H1 (cell line): ENCODE results near the gene PCCA. TPM values are rescaled to one million over a fixed set of nuclear protein-coding genes. Genes with fewer than 3 reads are reported as not detected.

Source experiments
- CTCF ChIA-PET: fragments of 300-600 bp; sonication (Branson Sonifier 250); formaldehyde crosslinking; loops from one replicate; lab custom pipeline; 2021; ENCODE audit not compliant: partially characterized antibody; lab: Charles Lee
- POLR2A ChIA-PET: fragments of 300-600 bp; sonication (Branson Sonifier 250); formaldehyde crosslinking; loops from one replicate; lab custom pipeline; 2021; ENCODE audit warnings: inconsistent platforms; ENCODE audit not compliant: partially characterized antibody; lab: Charles Lee
- DNase-seq, 2 experiments: peaks; one replicate each; pipeline versions ENCODE4 v3.0.0 to v3.0.0-alpha.2; 2010 to 2022; ENCODE audit warnings: low spot score in 2 of 2, low read depth in 1 of 2, mixed read lengths in 1 of 2
- FAIRE-seq: peaks from 2 replicates; lab custom pipeline; 2011; peaks lifted over from hg19 to GRCh38; lab: Jason Lieb, UNC
- H2AFZ ChIP-seq: 2 replicates; pipeline ENCODE4 v1.8.1; 2012; ENCODE audit warnings: low read length, inconsistent platforms
- H2AK5ac ChIP-seq: 2 replicates; pipeline ENCODE4 v1.6.1; 2013; ENCODE audit warnings: low read depth, low read length
- H2BK120ac ChIP-seq: replicated peaks from 2 replicates; pipeline ENCODE3; 2013; ENCODE audit warnings: low read depth, low read length, inconsistent platforms
- H2BK12ac ChIP-seq: 2 replicates; pipeline ENCODE4 v1.6.1; 2013; ENCODE audit warnings: low read depth, low read length
- H2BK15ac ChIP-seq: 2 replicates; pipeline ENCODE4 v1.6.1; 2013; ENCODE audit warnings: low read length
- H2BK20ac ChIP-seq: 2 replicates; pipeline ENCODE4 v1.6.1; 2013; ENCODE audit warnings: low read length
- H2BK5ac ChIP-seq: 2 replicates; pipeline ENCODE4 v1.6.1; 2013; ENCODE audit warnings: low read depth, low read length
- H3K14ac ChIP-seq: 2 replicates; pipeline ENCODE4 v1.6.1; 2013; ENCODE audit warnings: inconsistent platforms; ENCODE audit not compliant: insufficient read length
- H3K18ac ChIP-seq: 2 replicates; pipeline ENCODE4 v1.6.1; 2013; ENCODE audit warnings: low read length; ENCODE audit errors: extremely low read depth
- H3K23ac ChIP-seq: 2 replicates; pipeline ENCODE4 v1.6.1; 2013; ENCODE audit warnings: inconsistent platforms; ENCODE audit not compliant: insufficient read length
- H3K23me2 ChIP-seq: 2 replicates; pipeline ENCODE4 v1.6.1; 2013; ENCODE audit warnings: low read depth, low read length
- H3K27ac ChIP-seq: 2 replicates; pipeline ENCODE4 v1.6.1; 2011; ENCODE audit warnings: low read depth, low read length, inconsistent platforms
- H3K27me3 ChIP-seq, 4 experiments: replicated peaks in 1 of 4; 1 replicate in 1 of 4; 2 replicates in 3 of 4; pipeline versions ENCODE4 v1.6.1 to v1.8.1; 2011 to 2013; ENCODE audit warnings: low read length in 3 of 4, mild to moderate bottlenecking in 3 of 4, inconsistent platforms in 2 of 4, mixed read lengths in 2 of 4, moderate library complexity in 1 of 4; ENCODE audit not compliant: control insufficient read depth in 3 of 4, insufficient read depth in 3 of 4; ENCODE audit errors: extremely low read depth in 1 of 4
- H3K36me3 ChIP-seq, 4 experiments: 2 replicates each; pipeline versions ENCODE4 v1.6.1 to v1.8.1; 2011 to 2013; ENCODE audit warnings: mild to moderate bottlenecking in 4 of 4, low read length in 3 of 4, moderate library complexity in 2 of 4, control low read depth in 1 of 4, inconsistent platforms in 1 of 4; ENCODE audit not compliant: insufficient read depth in 4 of 4, control insufficient read depth in 2 of 4
- H3K4ac ChIP-seq: replicated peaks from 2 replicates; pipeline ENCODE3; 2013; ENCODE audit warnings: low read length, low read depth, mixed read lengths, inconsistent platforms; ENCODE audit not compliant: insufficient read length
- H3K4me1 ChIP-seq, 4 experiments: replicated peaks in 1 of 4; 1 replicate in 1 of 4; 2 replicates in 3 of 4; pipeline versions ENCODE4 v1.6.1 to v1.8.1; 2011 to 2013; ENCODE audit warnings: low read length in 3 of 4, inconsistent platforms in 2 of 4, mixed read lengths in 1 of 4; ENCODE audit not compliant: insufficient read depth in 4 of 4, control insufficient read depth in 3 of 4
- H3K4me2 ChIP-seq, 2 experiments: 2 replicates each; pipeline versions ENCODE4 v1.6.1 to v1.8.1; 2011 to 2013; ENCODE audit warnings: low read depth in 2 of 2, low read length in 2 of 2, control low read depth in 1 of 2, inconsistent platforms in 1 of 2, mild to moderate bottlenecking in 1 of 2; ENCODE audit not compliant: insufficient read depth in 1 of 2
- H3K4me3 ChIP-seq, 4 experiments: fragments of 200-600, 300-600 bp in 1 of 4; sonication (generic), shearing (Covaris generic), sonication (Bioruptor Twin) in 1 of 4; 2 replicates each; pipeline versions ENCODE4 v1.5.1 to v1.8.1; 2011 to 2016; ENCODE audit warnings: low read length in 4 of 4, low read depth in 3 of 4, control low read depth in 2 of 4, inconsistent platforms in 2 of 4, mild to moderate bottlenecking in 2 of 4, mixed read lengths in 1 of 4, moderate library complexity in 1 of 4; ENCODE audit not compliant: insufficient read depth in 2 of 4; ENCODE audit errors: extremely low read depth in 1 of 4
- H3K56ac ChIP-seq: replicated peaks from 2 replicates; pipeline ENCODE3; 2013; ENCODE audit warnings: low read depth, mild to moderate bottlenecking, mixed read lengths, low read length, inconsistent platforms; ENCODE audit not compliant: insufficient read length
- H3K79me1 ChIP-seq: 2 replicates; pipeline ENCODE4 v1.6.1; 2013; ENCODE audit warnings: low read depth, low read length, control low read depth
- H3K79me2 ChIP-seq, 2 experiments: 2 replicates each; pipeline versions ENCODE4 v1.6.1 to v1.8.1; 2012 to 2013; ENCODE audit warnings: low read length in 2 of 2, mild to moderate bottlenecking in 2 of 2, inconsistent platforms in 1 of 2; ENCODE audit not compliant: insufficient read depth in 2 of 2, control insufficient read depth in 1 of 2
- H3K9ac ChIP-seq, 4 experiments: replicated peaks in 1 of 4; 1 replicate in 1 of 4; 2 replicates in 3 of 4; pipeline versions ENCODE4 v1.6.1 to v1.8.1; 2011 to 2013; ENCODE audit warnings: low read depth in 3 of 4, low read length in 3 of 4, control low read depth in 2 of 4, mild to moderate bottlenecking in 2 of 4, moderate library complexity in 2 of 4, inconsistent platforms in 1 of 4; ENCODE audit errors: extremely low read depth in 1 of 4
- H3K9me3 ChIP-seq, 2 experiments: 2 replicates each; pipeline versions ENCODE4 v1.6.1 to v1.8.1; 2012 to 2013; ENCODE audit warnings: mild to moderate bottlenecking in 2 of 2, moderate library complexity in 2 of 2, control low read depth in 1 of 2, inconsistent platforms in 1 of 2, low read depth in 1 of 2, low read length in 1 of 2, mixed read lengths in 1 of 2; ENCODE audit not compliant: insufficient read depth in 2 of 2
- H4K20me1 ChIP-seq, 2 experiments: replicated peaks in 1 of 2; 2 replicates each; pipeline versions ENCODE3 to v1.8.1; 2011 to 2013; ENCODE audit warnings: inconsistent platforms in 2 of 2, low read length in 2 of 2, mild to moderate bottlenecking in 1 of 2; ENCODE audit not compliant: insufficient read depth in 2 of 2, control insufficient read depth in 1 of 2
- H4K5ac ChIP-seq: 2 replicates; pipeline ENCODE4 v1.6.1; 2013; ENCODE audit warnings: low read length, low read depth, mixed read lengths, inconsistent platforms; ENCODE audit not compliant: insufficient read length
- H4K8ac ChIP-seq: 2 replicates; pipeline ENCODE4 v1.8.0; 2013; ENCODE audit warnings: mild to moderate bottlenecking, moderate library complexity, low read length, inconsistent platforms; ENCODE audit not compliant: insufficient read depth; ENCODE audit errors: extremely low read depth
- H4K91ac ChIP-seq: replicated peaks from 2 replicates; pipeline ENCODE3; 2013; ENCODE audit warnings: low read length, mixed read lengths, inconsistent platforms; ENCODE audit not compliant: insufficient read length
- FOSL1 ChIP-seq: IDR thresholded peaks from 2 replicates; pipeline ENCODE4 v1.6.1; 2011; ENCODE audit warnings: mild to moderate bottlenecking, low read depth, low read length, moderate library complexity; ENCODE audit not compliant: insufficient read depth
- GTF2F1 ChIP-seq: IDR thresholded peaks from 2 replicates; pipeline ENCODE4 v1.6.1; 2012; ENCODE audit warnings: low read depth, low read length, improper control_type of control experiment, borderline replicate concordance
- KDM4A ChIP-seq: IDR thresholded peaks from one replicate; pipeline ENCODE4 v1.7.1; 2012; ENCODE audit warnings: low read depth, mild to moderate bottlenecking, moderate library complexity, low read length, inconsistent platforms; ENCODE audit not compliant: severe bottlenecking
- NANOG ChIP-seq: IDR thresholded peaks from 2 replicates; pipeline ENCODE4 v1.6.1; 2011; ENCODE audit warnings: low read length, low read depth, mild to moderate bottlenecking, inconsistent platforms; ENCODE audit not compliant: insufficient read depth, poor library complexity, severe bottlenecking
- RFX5 ChIP-seq: IDR thresholded peaks from 2 replicates; pipeline ENCODE4 v1.6.1; 2011; ENCODE audit warnings: low read depth, low read length, improper control_type of control experiment, borderline replicate concordance
- WGBS, 2 experiments: shearing (Covaris generic) in 1 of 2; methylation state at CpG; one replicate each; pipeline versions ENCODE4 v1.1.6 to v1.1.7; 2013 to 2015; ENCODE audit warnings: low lambda C conversion rate in 2 of 2, mixed read lengths in 2 of 2, inconsistent platforms in 1 of 2, low coverage in 1 of 2, missing lambda C conversion rate in 1 of 2; ENCODE audit not compliant: insufficient replicate concordance in 2 of 2, insufficient coverage in 1 of 2, insufficient read length in 1 of 2; ENCODE audit errors: extremely low coverage in 1 of 2, missing lambda C conversion rate in 1 of 2; 5-methylcytosine and 5-hydroxymethylcytosine counted together
- polyA plus RNA-seq, 7 experiments: library from polyadenylated mRNA; depleted of rRNA in 3 of 7; stranded (reverse) in 5 of 7; unstranded in 2 of 7; fragments of >200 nt in 5 of 7; fragments of 200-250 nt in 2 of 7; gene quantifications; 1 replicate in 5 of 7; 2 replicates in 1 of 7; 4 replicates in 1 of 7; pipeline versions ENCODE4 v1.2.1 to v1.2.3, GENCODE V29; 2011 to 2013; ENCODE audit warnings: missing spikeins in 2 of 7, mixed read lengths in 2 of 7
- total RNA-seq: library from RNA; stranded (reverse); fragmentation: NEBNext Ultra II Directional; extraction: Animal tissue kit (Norgen Biotek cat#: 25700); gene quantifications from 2 replicates; pipeline ENCODE4 v1.2.1, GENCODE V29; 2021

Gene PCCA
- total and polyA plus RNA-seq, 2 of the 8 experiments (the other 6 are each of a cell fraction or from before 2014, with no cell fraction given): 18.4 to 49.8 TPM

GRCh38 chr13:100156788-100157187 lies 67.9 kb downstream of the PCCA start:
- Histone ChIP-seq H4K20me1 (no peaks in the 10 kb centered on the region), H3K4ac (no peak overlapping the region), H3K27ac (no peak overlapping the region), H2BK5ac (no peak overlapping the region), H3K23me2 (no peaks in the 10 kb centered on the region), H2AFZ (no peak overlapping the region), H2BK12ac (no peak overlapping the region), H3K9ac (no peak overlapping the region), H2BK15ac (no peak overlapping the region), H3K9me3 (no peaks in the 10 kb centered on the region), H4K8ac (no peak overlapping the region), H3K4me2 (no peak overlapping the region), H3K56ac (no peak overlapping the region), H3K23ac (peak overlapping the region; percentile 96), H3K4me1 (peaks cover 0 to 16% (median 6%) of the 10 kb centered on the region in 4 experiments; a peak in 4 of 7 replicates), H2BK20ac (no peak overlapping the region), H3K27me3 (no peaks in the 10 kb centered on the region), H2AK5ac (no peak overlapping the region), H3K79me1 (no peaks in the 10 kb centered on the region), H3K4me3 (no peak overlapping the region), H3K18ac (no peak overlapping the region), H4K5ac (no peak overlapping the region), H3K79me2 (no peaks in the 10 kb centered on the region), H3K14ac (no peak overlapping the region), H4K91ac (no peak overlapping the region), H3K36me3 (peaks cover 0 to 22% (median 0%) of the 10 kb centered on the region in 4 experiments; a peak in 1 of 8 replicates), H2BK120ac (no peak overlapping the region)
- FAIRE-seq: no peak
- 89% methylated on average over 1 of the region's 1 CpG; no CpG with 5 or more reads in 1 of the 2 experiments for WGBS, 2 experiments
- POLR2A ChIA-PET: no interaction called here
- CTCF ChIA-PET: no interaction called here
- TF ChIP-seq KDM4A (no peak), GTF2F1 (no peak), NANOG (no peak), RFX5 (no peak), FOSL1 (no peak)
- no peak for DNase-seq
